AG10803 (cell line): Measurements from ENCODE around the gene GIN1.

Experiments used
- DNase-seq: peaks from one replicate; pipeline ENCODE4 v3.0.0; 2010; ENCODE audit warnings: low read depth
- H3K4me3 ChIP-seq: 2 replicates; pipeline ENCODE4 v1.5.1; 2011; ENCODE audit warnings: mild to moderate bottlenecking, low read length, control low read depth
- TF ChIP-seq, protein P1 (sequence below): conservative IDR thresholded peaks from 2 replicates; pipeline ENCODE4 v1.5.1; 2011; ENCODE audit warnings: mild to moderate bottlenecking, low read length, control low read depth, inconsistent platforms

Gene GIN1

DNA sequence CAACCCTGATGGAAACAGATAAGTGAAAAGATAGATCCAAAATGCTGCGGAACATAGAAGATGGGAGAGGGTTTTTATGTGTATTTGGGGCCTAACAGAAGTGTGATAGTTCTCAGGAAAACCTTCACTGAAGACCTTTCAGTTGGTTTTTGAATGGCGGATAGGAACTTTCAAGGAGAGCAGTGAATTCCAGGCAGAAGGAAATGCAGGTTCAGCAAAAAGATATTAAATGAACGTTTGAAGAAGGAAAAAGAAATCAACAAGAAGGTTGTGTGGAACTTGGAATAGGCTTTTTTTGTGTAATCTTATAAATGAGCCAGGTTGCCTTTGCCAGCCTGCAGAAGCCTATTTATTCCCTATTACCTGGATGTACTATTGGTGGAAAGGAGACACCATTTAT, 2.3 kb upstream of the GIN1 start:
- TF ChIP-seq, protein P1, sequence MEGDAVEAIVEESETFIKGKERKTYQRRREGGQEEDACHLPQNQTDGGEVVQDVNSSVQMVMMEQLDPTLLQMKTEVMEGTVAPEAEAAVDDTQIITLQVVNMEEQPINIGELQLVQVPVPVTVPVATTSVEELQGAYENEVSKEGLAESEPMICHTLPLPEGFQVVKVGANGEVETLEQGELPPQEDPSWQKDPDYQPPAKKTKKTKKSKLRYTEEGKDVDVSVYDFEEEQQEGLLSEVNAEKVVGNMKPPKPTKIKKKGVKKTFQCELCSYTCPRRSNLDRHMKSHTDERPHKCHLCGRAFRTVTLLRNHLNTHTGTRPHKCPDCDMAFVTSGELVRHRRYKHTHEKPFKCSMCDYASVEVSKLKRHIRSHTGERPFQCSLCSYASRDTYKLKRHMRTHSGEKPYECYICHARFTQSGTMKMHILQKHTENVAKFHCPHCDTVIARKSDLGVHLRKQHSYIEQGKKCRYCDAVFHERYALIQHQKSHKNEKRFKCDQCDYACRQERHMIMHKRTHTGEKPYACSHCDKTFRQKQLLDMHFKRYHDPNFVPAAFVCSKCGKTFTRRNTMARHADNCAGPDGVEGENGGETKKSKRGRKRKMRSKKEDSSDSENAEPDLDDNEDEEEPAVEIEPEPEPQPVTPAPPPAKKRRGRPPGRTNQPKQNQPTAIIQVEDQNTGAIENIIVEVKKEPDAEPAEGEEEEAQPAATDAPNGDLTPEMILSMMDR, result no peak
- no peak overlapping the region for H3K4me3 ChIP-seq

DNA sequence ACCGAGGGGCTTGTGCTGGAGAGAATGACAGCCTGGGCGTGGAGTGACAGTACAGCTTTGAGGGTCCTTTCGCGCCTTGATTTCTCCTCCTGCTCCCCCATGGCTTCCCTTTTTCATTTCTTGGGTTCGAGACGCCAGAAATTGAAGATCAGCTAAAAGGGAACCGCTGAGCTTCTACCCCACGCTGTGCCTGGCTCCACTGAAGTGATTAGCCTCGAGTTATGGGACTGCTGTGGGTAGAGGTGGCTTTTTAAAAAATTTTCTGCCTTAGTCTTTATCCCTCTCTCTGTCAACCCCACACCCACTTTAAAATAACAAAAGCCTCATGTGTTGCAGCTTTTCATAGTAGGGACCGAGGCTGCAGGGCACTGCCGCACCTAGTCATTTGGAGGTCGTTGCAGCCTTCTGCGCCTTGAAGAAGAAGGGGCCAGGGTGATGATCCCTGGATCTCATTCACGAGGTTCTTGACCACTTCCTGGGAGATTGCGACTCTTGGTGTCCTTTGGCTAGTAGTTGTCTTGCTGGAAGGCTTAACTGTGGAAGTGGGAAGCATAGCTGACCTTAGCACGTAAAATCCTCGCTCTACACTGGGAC, 766 bp upstream of the GIN1 start:
- H3K4me3 ChIP-seq, result peak overlapping the region; percentile 95
- peak; percentile 33 for DNase-seq
- TF ChIP-seq, protein P1, result no peak

More for the DNA sequence above, 2.3 kb upstream of the GIN1 start:
- DNase-seq, result no peak

DNA sequence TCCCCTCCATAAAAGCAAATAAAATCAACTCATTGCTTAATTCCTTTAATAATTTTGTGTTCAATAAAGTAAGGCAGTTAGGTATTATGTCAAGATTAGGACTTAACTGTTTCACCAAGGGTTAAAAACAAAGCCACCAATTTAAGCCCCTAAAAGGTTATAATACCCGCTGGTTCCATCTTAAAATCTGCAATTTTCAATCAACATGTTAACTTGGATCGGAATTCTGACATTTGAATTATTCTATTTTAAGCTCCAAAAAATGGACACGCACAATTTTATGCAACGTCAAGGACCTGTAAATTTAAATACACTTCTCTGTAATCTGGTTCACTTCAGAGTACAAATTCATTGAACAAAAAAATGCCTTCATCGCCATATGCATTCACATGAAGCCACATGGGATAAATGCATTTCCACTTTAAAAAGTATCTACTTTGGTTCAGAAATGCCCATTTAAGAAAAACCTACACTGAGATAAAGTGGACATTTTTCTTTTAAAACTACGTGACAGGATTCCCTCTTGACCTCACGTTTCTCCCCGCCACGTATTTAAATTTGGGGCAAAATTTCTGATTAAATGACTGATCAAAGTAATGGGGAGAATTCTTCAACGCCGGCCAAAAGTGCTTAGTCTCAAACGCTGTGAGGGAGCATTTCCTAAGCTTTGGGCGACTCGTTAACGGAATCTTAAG, 721 bp downstream of the GIN1 start:
- TF ChIP-seq, protein P1, result no peak
- peak; percentile 5 for DNase-seq
- peak overlapping the region; percentile 95 for H3K4me3 ChIP-seq

DNA sequence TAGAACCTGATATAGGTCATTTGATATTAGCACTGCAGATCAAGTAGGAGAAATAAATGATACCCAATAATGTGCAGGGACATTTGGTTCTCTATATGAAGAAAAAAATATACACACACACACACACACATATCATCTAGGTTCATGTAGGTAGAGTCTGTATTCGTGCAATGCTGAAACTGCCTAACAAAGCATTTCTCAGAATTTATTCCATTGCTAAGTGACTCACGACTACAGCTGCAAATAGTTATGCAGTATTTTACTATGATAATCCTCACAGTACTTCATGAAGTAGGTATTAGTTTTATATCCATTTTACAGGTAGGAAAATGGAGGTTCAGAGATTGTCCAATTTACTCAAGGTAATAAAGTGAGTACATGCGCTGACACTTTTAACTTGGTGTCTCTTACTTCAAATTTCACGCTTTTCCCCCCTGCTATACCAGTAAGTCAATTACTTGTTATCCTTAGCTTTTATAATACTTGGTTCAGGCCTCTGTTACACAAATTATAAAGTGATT, 2.4 kb downstream of the GIN1 start:
- DNase-seq, result peak; percentile 9
- no peak overlapping the region for H3K4me3 ChIP-seq
- TF ChIP-seq, protein P1, result no peak

DNA sequence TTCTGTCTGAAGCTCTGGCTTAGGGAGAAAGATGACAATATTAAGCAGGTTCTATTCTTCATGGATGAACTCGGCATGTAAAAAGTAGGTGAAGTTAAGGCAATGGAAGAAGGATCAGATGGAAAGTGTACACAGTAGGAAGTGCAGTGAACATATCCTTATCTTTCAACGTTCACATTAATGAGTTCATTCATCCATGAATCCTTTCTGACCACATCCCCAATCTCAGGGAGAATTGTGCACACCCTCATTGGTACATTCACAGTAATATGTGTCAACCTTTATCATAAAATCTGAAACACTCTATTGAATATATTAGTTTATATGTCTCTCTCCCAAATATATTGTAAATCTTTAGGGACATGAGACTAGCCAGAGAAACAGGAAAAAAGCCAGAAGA, 5.5 kb downstream of the GIN1 start:
- H3K4me3 ChIP-seq, result no peak overlapping the region
- TF ChIP-seq, protein P1, result no peak
- DNase-seq, result no peak

DNA sequence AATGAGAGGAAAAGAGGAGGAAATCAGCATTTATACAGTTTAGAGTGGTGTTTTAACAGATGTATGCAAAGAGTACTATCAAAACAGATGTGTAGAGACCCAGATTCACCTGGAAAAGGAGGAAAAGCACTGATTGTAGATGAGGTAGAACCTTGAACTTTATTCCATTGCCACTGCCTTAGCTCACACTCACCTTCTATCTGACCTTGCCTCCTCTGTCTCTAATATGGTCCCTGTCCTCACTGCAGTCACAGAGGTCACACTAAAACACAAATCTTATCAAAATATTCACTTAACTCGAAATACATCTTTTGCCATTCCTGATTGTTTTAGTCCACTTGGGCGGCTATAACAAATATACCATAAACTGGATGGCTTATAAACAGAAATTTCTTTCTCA, 7.0 kb downstream of the GIN1 start:
- TF ChIP-seq, protein P1, result no peak
- DNase-seq, result no peak
- H3K4me3 ChIP-seq, result no peak overlapping the region

DNA sequence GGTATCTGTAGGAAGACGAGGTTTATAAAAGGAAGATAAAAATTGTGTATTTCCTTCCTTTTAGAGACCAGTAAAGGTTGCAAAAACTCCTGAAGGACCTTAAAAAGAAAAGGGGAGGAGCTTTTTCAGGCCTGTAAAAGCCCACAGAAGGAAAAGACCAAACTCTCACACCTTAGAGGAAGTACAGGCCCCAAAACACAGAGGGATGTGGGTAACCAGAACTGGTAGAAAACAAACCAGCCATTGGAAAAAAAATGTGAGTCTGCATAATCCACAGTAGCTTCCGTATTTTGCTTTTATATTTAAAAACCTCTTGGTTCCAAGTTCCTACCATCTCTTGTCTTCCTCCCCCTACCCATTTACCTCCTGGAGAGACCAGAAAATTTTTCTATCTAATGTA, 8.5 kb downstream of the GIN1 start:
- DNase-seq, result no peak
- TF ChIP-seq, protein P1, result no peak
- H3K4me3 ChIP-seq, result no peak overlapping the region
